AG10803 (cell line): ENCODE results near the gene TRA2B.

ENCODE experiments used
- DNase-seq: peaks from one replicate; pipeline ENCODE4 v3.0.0; 2010; ENCODE audit warnings: low read depth
- H3K4me3 ChIP-seq: 2 replicates; pipeline ENCODE4 v1.5.1; 2011; ENCODE audit warnings: mild to moderate bottlenecking, low read length, control low read depth
- TF ChIP-seq, protein P1 (sequence below): conservative IDR thresholded peaks from 2 replicates; pipeline ENCODE4 v1.5.1; 2011; ENCODE audit warnings: mild to moderate bottlenecking, low read length, control low read depth, inconsistent platforms

Gene TRA2B

GRCh38 chr3:185867650-185868049, 70.2 kb downstream of the TRA2B start:
- no peak for DNase-seq
- H3K4me3 ChIP-seq: no peak overlapping the region
- TF ChIP-seq, protein P1, sequence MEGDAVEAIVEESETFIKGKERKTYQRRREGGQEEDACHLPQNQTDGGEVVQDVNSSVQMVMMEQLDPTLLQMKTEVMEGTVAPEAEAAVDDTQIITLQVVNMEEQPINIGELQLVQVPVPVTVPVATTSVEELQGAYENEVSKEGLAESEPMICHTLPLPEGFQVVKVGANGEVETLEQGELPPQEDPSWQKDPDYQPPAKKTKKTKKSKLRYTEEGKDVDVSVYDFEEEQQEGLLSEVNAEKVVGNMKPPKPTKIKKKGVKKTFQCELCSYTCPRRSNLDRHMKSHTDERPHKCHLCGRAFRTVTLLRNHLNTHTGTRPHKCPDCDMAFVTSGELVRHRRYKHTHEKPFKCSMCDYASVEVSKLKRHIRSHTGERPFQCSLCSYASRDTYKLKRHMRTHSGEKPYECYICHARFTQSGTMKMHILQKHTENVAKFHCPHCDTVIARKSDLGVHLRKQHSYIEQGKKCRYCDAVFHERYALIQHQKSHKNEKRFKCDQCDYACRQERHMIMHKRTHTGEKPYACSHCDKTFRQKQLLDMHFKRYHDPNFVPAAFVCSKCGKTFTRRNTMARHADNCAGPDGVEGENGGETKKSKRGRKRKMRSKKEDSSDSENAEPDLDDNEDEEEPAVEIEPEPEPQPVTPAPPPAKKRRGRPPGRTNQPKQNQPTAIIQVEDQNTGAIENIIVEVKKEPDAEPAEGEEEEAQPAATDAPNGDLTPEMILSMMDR: no peak

DNA sequence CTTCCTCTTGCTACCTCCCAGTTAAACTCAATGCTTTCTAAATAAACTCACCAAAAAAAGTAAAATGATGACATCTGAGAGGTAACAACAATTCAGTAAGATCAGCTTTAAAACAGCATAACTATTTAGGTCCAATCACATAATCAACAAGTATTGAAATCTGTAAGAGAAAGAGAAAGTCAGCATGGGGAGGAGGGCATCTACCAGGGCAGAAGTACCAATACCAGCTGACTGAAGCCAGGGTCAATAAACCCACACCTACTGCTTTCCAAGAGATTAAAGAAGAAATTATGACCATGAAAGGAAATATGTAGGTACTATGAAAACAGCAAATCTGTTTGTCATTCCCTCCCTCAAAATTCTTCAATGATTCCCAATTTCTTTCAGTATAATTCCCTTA, 70.8 kb downstream of the TRA2B start:
- DNase-seq: no peak
- H3K4me3 ChIP-seq: no peak overlapping the region
- TF ChIP-seq, protein P1: no peak

GRCh38 chr3:185866555-185866954, 71.3 kb downstream of the TRA2B start:
- TF ChIP-seq, protein P1: no peak
- no peak overlapping the region for H3K4me3 ChIP-seq
- DNase-seq: no peak
